Activated CD8-positive, alpha-beta memory T cell treated with anti-CD3 and anti-CD28 coated beads, Interleukin-2, amount 50 U/mL, for 24 hours (primary cell): ENCODE measurements around the gene CAMTA2.
A peak's percentile ranks its signal among the peaks of the same experiment; 100 is the strongest.

ENCODE experiments used
- DNase-seq: peaks from one replicate; pipeline ENCODE4 v3.0.0-alpha.2; 2020; ENCODE audit errors: extremely low read depth

Gene CAMTA2

GRCh38 chr17:4947010-4947410, 40.5 kb downstream of the CAMTA2 start:
- DNase-seq = no peak

- no peak for DNase-seq
Measured at GRCh38 chr17:4946312-4946976, 41.0 kb downstream of the CAMTA2 start.

DNA sequence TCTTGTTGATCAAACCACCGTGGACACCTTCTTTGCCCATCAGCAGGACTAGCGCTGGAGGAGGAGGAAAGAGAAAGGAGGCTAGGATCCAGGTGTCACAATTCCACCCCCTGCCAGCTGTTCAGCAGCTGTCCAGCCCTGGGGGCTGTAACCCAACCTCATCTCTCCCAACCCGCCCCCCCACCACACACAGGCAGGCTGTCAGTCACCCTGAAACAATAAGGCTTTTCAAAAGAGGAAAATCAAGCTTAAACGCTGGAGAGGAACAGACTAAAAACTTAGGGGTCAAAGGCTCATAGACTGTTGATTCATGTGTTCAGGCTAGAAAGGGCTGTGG, 41.6 kb downstream of the CAMTA2 start:
- no peak for DNase-seq

- peak; percentile 77 for DNase-seq
Measured at GRCh38 chr17:4945176-4945943, 42.1 kb downstream of the CAMTA2 start.

DNA sequence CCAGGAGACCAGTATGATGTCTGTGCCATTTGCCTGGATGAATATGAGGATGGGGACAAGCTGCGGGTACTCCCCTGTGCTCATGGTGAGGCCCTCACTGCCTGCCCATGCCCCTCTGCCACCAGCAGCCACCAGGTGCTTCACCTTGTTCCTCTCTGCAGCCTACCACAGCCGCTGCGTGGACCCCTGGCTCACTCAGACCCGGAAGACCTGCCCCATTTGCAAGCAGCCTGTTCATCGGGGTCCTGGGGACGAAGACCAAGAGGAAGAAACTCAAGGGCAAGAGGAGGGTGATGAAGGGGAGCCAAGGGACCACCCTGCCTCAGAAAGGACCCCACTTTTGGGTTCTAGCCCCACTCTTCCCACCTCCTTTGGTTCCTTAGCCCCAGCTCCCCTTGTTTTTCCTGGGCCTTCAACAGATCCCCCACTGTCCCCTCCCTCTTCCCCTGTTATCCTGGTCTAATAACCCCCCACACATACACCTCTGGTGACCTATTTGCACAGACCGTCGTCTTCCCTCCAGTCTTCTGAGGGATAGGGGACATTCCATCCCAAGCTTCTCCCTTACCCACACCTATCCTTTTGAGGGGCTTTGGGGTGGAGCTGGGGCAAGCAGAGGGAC, 42.8 kb downstream of the CAMTA2 start:
- no peak for DNase-seq

- DNase-seq = no peak
Measured at GRCh38 chr17:4944163-4944553, 43.3 kb downstream of the CAMTA2 start.

DNA sequence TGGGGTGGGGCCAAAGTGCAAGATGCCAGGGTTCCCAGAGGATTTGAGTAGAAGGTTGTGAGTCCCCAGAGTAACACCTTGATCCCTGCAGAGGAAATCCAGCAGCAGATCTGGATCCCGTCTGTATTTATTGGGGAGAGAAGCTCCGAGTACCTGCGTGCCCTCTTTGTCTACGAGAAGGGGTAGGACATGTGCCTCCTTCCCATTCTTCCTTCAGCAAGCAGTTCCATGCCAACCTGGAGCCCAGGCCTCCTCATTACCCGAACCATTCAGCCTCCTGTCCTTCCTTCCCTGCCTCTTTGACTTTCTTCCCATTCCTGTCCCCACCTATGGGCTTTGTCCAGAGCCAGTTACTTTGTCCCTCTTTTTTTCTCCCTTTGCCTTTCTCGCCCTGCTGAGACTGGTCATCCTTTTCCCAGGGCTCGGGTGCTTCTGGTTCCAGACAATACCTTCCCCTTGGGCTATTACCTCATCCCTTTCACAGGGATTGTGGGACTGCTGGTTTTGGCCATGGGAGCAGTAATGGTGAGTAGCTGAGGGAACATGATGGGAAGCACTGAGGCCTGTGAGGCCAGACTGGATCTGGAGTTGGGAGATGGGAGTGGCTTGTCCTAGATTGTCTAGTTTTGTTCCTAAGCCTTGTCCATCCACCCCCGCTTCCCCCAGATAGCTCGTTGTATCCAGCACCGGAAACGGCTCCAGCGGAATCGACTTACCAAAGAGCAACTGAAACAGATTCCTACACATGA, 44.5 kb downstream of the CAMTA2 start:
- DNase-seq = no peak

GRCh38 chr17:4941319-4941610, 46.2 kb downstream of the CAMTA2 start:
- no peak for DNase-seq

DNA sequence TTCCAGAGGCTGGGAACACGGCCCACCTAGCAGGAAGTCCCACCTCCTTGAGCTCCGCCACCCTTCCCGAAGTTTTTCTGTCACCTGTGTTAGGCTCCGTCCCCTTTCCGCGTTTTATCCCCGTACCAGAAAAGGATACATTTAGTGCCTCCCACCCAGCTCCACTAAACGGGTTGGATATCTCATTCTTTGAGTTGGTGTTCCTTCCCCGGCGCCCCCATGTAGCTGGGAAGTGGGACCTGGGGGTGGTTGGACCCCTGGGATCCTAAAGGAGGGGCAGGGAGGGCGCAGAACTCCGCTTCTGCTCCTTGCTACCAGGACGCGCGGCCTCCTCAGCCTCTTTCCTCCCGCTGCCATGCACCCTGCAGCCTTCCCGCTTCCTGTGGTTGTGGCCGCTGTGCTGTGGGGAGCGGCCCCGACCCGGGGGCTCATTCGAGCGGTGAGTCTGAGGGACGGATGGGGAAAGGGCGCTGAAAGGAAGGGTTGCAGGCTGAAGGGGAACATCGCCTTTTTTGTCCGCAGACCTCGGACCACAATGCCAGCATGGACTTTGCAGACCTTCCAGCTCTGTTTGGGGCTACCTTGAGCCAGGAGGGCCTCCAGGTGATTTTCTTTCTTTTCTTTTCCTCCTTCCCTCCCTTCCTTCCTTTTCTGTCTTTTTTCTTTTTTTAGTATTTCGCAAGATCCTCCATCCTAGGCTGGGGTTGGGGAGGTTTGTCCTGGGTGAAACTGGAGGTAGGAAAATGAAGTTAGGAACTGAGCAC, 46.7 kb downstream of the CAMTA2 start:
- DNase-seq = no peak

GRCh38 chr17:4939796-4940554, 47.5 kb downstream of the CAMTA2 start, which contains the start of the genes RNF167 and SLC25A11:
TSS of gene RNF167 (plus strand) at chr17:4940268. CDS start at chr17:4940910, 642 bp downstream.
TSS of gene SLC25A11 (minus strand) at chr17:4940046. CDS start at chr17:4939910, 136 bp downstream.
- DNase-seq = peak; percentile 90

GRCh38 chr17:4939546-4939795, 48.0 kb downstream of the CAMTA2 start:
- DNase-seq = no peak

DNA sequence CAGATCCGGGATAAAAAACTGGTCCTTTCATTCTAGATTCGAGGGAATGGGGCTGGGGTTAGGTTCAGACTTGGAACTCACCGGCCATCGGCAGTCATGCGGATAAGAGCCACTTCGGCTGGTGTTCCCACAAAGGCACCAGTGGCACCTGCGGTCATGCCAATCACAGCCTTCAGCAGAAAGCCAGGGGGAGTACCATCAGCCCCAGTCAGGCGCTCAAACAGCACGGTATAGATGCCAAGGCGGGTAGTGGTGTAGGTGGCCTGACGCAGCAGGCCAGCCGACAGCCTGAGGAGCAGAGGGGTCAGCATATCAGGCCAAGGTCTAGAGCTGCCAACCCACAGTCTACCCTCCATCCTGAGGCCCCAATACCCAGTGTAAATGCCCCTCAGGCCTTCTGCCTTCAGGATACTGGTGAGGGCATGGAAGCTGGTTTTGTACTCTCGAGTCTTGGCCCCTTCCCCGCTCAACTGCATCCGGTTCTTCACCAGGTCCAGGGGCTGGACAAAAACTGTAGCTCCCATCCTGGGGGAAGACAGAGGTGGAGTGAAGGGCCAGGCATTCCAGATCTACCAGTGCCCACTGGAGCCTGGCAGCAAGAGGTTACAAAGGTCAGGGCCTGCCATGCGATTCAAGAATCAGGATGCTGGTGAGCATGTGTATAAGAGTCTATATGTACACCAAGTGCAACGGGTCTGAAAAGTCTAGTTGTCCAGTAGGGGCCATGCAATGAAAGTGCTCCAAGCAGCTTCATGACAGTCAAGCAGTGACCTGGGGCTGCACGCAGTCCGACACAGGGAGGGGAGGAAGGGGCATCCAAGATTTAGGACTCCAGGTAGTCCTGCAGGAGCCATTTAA, 48.6 kb downstream of the CAMTA2 start:
- no peak for DNase-seq

DNA sequence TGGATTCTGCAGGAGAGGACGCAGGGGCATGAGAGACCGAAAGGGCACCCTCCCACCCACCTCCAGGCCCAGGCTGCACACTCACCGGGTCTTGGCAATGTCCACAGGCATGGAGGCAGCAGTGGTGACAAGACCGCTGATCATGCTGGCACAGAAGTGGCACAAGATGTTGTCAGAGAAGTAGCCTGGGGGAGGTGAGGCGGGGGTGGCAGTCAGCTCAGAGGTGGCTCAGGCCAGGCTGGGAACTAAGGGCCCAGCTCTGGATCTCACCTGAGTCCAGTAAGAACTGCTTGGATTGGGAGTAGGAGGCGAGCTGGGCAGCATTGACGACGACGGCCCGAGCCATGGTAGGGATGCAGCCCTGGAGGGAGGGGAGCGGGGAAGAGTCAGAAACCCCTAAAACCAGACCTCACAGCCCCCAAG, 49.4 kb downstream of the CAMTA2 start:
- no peak for DNase-seq

- no peak for DNase-seq
Measured at GRCh38 chr17:4937553-4937952, 49.9 kb downstream of the CAMTA2 start.

GRCh38 chr17:4936436-4936835, 51.0 kb downstream of the CAMTA2 start:
- DNase-seq = no peak

DNA sequence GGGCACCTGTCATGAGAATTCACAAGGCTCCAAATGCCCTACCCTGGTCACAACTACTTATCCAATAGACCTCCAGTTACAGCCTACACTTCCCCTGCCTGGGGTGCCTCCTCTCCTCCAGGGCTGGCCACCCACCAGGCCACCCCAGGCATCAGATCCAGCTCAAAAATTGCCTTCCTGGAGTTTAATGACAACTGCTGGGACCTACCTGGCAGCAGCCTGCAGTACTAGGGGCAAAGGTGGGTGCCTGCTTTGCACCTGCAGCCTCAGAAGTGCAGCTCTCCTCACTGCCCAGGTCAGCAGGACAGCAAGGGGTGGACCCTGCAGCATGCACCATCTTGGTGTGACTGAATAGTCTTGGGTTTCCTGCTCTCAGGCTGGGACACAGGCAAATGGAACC, 51.8 kb downstream of the CAMTA2 start:
- no peak for DNase-seq

DNA sequence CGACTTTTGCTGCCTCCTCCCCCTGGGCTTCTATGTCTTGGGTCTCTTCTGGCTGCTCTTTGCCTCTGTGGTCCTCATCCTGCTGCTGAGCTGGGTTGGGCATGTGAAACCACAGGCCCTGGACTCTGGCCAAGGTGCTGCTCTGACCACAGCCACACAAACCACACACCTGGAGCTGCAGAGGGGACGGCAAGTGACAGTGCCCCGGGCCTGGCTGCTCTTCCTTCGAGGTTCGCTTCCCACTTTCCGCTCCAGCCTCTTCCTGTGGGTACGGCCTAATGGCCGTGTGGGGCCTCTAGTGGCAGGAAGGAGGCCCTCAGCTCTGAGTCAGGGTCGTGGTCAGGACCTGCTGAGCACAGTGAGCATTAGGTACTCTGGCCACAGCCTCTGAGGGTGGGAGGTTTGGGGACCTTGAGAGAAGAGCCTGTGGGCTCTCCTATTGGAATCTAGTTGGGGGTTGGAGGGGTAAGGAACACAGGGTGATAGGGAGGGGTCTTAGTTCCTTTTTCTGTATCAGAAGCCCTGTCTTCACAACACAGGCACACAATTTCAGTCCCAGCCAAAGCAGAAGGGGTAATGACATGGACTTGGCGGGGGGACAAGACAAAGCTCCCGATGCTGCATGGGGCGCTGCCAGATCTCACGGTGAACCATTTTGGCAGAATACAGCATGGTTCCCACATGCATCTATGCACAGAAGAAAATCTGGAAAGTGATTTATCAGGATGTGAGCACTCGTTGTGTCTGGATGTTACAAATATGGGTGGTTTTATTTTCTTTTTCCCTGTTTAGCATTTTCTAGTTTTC, 53.1 kb downstream of the CAMTA2 start:
- DNase-seq = no peak

DNA sequence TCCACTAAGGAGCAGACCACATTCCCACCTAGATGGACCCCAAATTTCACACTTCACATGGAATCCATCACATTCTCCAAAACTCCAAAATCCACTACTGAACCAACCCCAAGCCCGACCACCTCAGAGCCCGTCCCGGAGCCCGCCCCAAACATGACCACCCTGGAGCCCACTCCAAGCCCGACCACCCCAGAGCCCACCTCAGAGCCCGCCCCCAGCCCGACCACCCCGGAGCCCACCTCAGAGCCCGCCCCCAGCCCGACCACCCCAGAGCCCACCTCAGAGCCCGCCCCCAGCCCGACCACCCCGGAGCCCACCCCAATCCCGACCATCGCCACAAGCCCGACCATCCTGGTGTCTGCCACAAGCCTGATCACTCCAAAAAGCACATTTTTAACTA, 53.8 kb downstream of the CAMTA2 start:
- no peak for DNase-seq

DNA sequence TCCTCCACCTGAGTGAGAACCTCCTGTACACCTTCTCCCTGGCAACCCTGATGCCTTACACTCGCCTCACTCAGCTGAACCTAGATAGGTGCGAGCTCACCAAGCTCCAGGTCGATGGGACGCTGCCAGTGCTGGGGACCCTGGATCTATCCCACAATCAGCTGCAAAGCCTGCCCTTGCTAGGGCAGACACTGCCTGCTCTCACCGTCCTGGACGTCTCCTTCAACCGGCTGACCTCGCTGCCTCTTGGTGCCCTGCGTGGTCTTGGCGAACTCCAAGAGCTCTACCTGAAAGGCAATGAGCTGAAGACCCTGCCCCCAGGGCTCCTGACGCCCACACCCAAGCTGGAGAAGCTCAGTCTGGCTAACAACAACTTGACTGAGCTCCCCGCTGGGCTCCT, 54.7 kb downstream of the CAMTA2 start:
- DNase-seq = no peak
